B cell (primary cell): ENCODE data around the gene CTSL. TPM values are rescaled to one million over a fixed set of nuclear protein-coding genes. Genes with fewer than 3 reads are reported as not detected.

ENCODE experiments used
- ATAC-seq: fragments of 200-7000 bp; cut with Tn5 transposase; one replicate; pipeline ENCODE4 v1.10.0; 2021; ENCODE audit warnings: low read depth, mild to moderate bottlenecking, moderate number of reproducible peaks, moderate library complexity
- CTCF ChIA-PET: fragments of 350-600 bp; sonication (Branson Sonifier 250); formaldehyde crosslinking; loops from one replicate; lab custom pipeline; 2021; ENCODE audit warnings: antibody characterized with exemption, inconsistent platforms; lab: Charles Lee
- POLR2A ChIA-PET: fragments of 350-600 bp; sonication (Branson Sonifier 250); formaldehyde crosslinking; loops from one replicate; lab custom pipeline; 2021; ENCODE audit warnings: antibody characterized with exemption; lab: Charles Lee
- DNase-seq: peaks from one replicate; pipeline ENCODE4 v3.0.0; 2013
- H2AFZ ChIP-seq: 2 replicates; pipeline ENCODE4 v1.6.1; 2012; ENCODE audit warnings: mild to moderate bottlenecking, low read depth, low read length; ENCODE audit not compliant: insufficient read depth, poor library complexity, severe bottlenecking
- H3K27ac ChIP-seq, 2 donors: 1 replicate in 1 of 2; 2 replicates in 1 of 2; pipeline ENCODE4 v1.5.1; 2012 to 2013; ENCODE audit warnings: low read length in 2 of 2, mild to moderate bottlenecking in 2 of 2, moderate library complexity in 1 of 2
- H3K27me3 ChIP-seq, 4 experiments: fragments of 200-600 bp in 1 of 4; sonication (generic) in 1 of 4; replicated peaks in 1 of 4; 1 replicate in 2 of 4; 2 replicates in 2 of 4; pipeline versions ENCODE4 v1.6.1 to v1.7.0; 2013 to 2016; ENCODE audit warnings: low read length in 3 of 4, mild to moderate bottlenecking in 2 of 4, mixed read lengths in 1 of 4, moderate library complexity in 1 of 4; ENCODE audit not compliant: insufficient read depth in 4 of 4, control insufficient read depth in 3 of 4; ENCODE audit errors: control extremely low read depth in 1 of 4
- H3K36me3 ChIP-seq, 2 experiments: replicated peaks in 1 of 2; 1 replicate in 1 of 2; 2 replicates in 1 of 2; pipeline versions ENCODE4 v1.6.1 to v1.7.1; 2013; ENCODE audit warnings: low read length in 1 of 2; ENCODE audit not compliant: insufficient read depth in 2 of 2, control insufficient read depth in 1 of 2; ENCODE audit errors: control extremely low read depth in 1 of 2, extremely low read depth in 1 of 2
- H3K4me1 ChIP-seq, 2 donors: fragments of 200-600 bp in 1 of 2; sonication (generic) in 1 of 2; 1 replicate in 1 of 2; 2 replicates in 1 of 2; pipeline versions ENCODE4 v1.5.1 to v1.6.1; 2013 to 2017; ENCODE audit warnings: low read length in 2 of 2; ENCODE audit not compliant: control insufficient read depth in 2 of 2, insufficient read depth in 2 of 2
- H3K4me2 ChIP-seq: replicated peaks from 2 replicates; pipeline ENCODE3; 2012; ENCODE audit warnings: mild to moderate bottlenecking, low read depth, low read length; ENCODE audit not compliant: poor library complexity, severe bottlenecking
- H3K4me3 ChIP-seq, 5 experiments: fragments of 200-600 bp in 1 of 5; sonication (generic) in 1 of 5; 1 replicate in 3 of 5; 2 replicates in 2 of 5; pipeline versions ENCODE4 v1.5.1 to v1.7.0; 2011 to 2016; ENCODE audit warnings: low read length in 4 of 5, mild to moderate bottlenecking in 4 of 5, low read depth in 2 of 5, control low read depth in 1 of 5, moderate library complexity in 1 of 5; ENCODE audit not compliant: insufficient read depth in 1 of 5; ENCODE audit errors: control extremely low read depth in 1 of 5, extremely low read depth in 1 of 5
- H3K79me2 ChIP-seq: fragments of 200-600 bp; sonication (generic); one replicate; pipeline ENCODE4 v1.6.0; 2016; ENCODE audit warnings: low read length; ENCODE audit not compliant: control insufficient read depth, insufficient read depth
- H3K9ac ChIP-seq: fragments of 200-600 bp; sonication (generic); 2 replicates; pipeline ENCODE4 v1.6.1; 2017; ENCODE audit warnings: mild to moderate bottlenecking, low read length, moderate library complexity
- H3K9me3 ChIP-seq, 3 donors: one replicate each; pipeline versions ENCODE4 v1.6.1 to v1.7.1; 2013; ENCODE audit warnings: low read length in 2 of 3; ENCODE audit not compliant: control insufficient read depth in 2 of 3, insufficient read depth in 1 of 3; ENCODE audit errors: control extremely low read depth in 1 of 3
- H4K20me1 ChIP-seq: 2 replicates; pipeline ENCODE4 v1.6.0; 2012; ENCODE audit warnings: mild to moderate bottlenecking, low read length; ENCODE audit not compliant: insufficient read depth, control insufficient read depth, poor library complexity, severe bottlenecking
- H3K27ac Mint-ChIP-seq: one replicate; pipeline ENCODE4 v1.8.0; 2021; ENCODE audit warnings: mixed read lengths
- H3K27me3 Mint-ChIP-seq: one replicate; pipeline ENCODE4 v1.8.0; 2021; ENCODE audit warnings: mixed read lengths
- H3K4me1 Mint-ChIP-seq: one replicate; pipeline ENCODE4 v1.8.0; 2021; ENCODE audit warnings: mixed read lengths
- H3K4me3 Mint-ChIP-seq: one replicate; pipeline ENCODE4 v1.8.0; 2021; ENCODE audit warnings: mixed read lengths
- H3K9me3 Mint-ChIP-seq: one replicate; pipeline ENCODE4 v1.8.0; 2022; ENCODE audit warnings: mixed read lengths; ENCODE audit not compliant: insufficient read depth
- EZH2 ChIP-seq: IDR thresholded peaks from 2 replicates; pipeline ENCODE4 v1.6.1; 2012; ENCODE audit warnings: borderline replicate concordance, low read depth, mild to moderate bottlenecking, moderate library complexity, low read length; ENCODE audit not compliant: insufficient read depth, poor library complexity, severe bottlenecking
- WGBS: methylation state at CpG from one replicate; pipeline ENCODE4 v1.1.5; 2013; ENCODE audit warnings: missing lambda C conversion rate; ENCODE audit not compliant: insufficient coverage; 5-methylcytosine and 5-hydroxymethylcytosine counted together
- intact Hi-C: fragments of 100-400 bp; cut with micrococcal nuclease; formaldehyde crosslinking; loops from one replicate; pipeline ENCODE4 v1.10.0; 2022
- polyA plus RNA-seq: library from polyadenylated mRNA; depleted of rRNA; stranded (reverse); fragments of >200 nt; gene quantifications from 2 replicates; pipeline ENCODE4 v1.2.3, GENCODE V29; 2012
- total RNA-seq, 2 donors: library from RNA; stranded (reverse); fragments of 120-200 nt in 1 of 2; gene quantifications; 1 replicate in 1 of 2; 2 replicates in 1 of 2; pipeline versions ENCODE4 v1.2.3 to v1.2.4, GENCODE V29; 2013 to 2022
- TF ChIP-seq, protein P1 (sequence below): fragments of 200-600 bp; IDR thresholded peaks from one replicate; pipeline ENCODE4 v1.8.0; 2022; ENCODE audit warnings: antibody characterized with exemption, mild to moderate bottlenecking

CTSL gene
- total and polyA plus RNA-seq, 2 donors (not counting 1 experiment from before 2014, with no cell fraction given): 0.13 to 0.74 TPM

DNA sequence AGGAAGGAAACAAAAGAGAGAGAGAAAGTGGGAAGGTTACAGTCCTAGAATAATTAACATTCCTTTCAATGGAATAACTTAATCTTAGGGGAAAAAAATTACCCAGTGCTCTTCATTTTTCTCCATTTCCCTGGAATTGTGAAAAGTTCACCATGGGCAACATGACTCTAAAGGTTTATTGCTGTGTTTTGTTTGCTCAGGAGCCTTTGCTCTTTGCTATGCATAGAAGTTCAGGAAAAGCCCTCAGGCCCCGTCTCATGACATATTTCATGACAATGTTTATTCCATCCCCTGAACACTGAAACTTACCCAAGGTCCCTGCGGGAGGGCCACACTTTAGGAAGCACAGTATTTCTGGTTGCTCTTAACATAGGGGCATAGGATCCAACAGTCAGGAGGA, 9.8 kb upstream of the CTSL start:
- no peaks in the 10 kb centered on the region for H3K79me2 ChIP-seq
- no peaks in the 10 kb centered on the region for H3K9me3 ChIP-seq
- H3K4me2 ChIP-seq: no peak overlapping the region
- no peak overlapping the region for H3K27ac ChIP-seq
- H3K27me3 Mint-ChIP-seq: peaks cover 15% of the 10 kb centered on the region
- intact Hi-C loops: no loop called here
- DNase-seq (no peak), ATAC-seq (no peak)
- no peaks in the 10 kb centered on the region for H3K4me1 ChIP-seq
- no peak overlapping the region for H2AFZ ChIP-seq
- no peaks in the 10 kb centered on the region for H3K9me3 Mint-ChIP-seq
- no peak overlapping the region for H3K4me3 ChIP-seq
- CTCF ChIA-PET: no interaction called here
- H3K27me3 ChIP-seq: no peaks in the 10 kb centered on the region
- WGBS: 100% methylated on average over 1 of the region's 2 CpGs
- H3K36me3 ChIP-seq: no peaks in the 10 kb centered on the region
- H3K27ac Mint-ChIP-seq: no peak overlapping the region
- H3K9ac ChIP-seq: no peak overlapping the region
- no peaks in the 10 kb centered on the region for H4K20me1 ChIP-seq
- H3K4me3 Mint-ChIP-seq: no peak overlapping the region
- no peaks in the 10 kb centered on the region for H3K4me1 Mint-ChIP-seq
- POLR2A ChIA-PET: no interaction called here
- no peak for TF ChIP-seq EZH2
- TF ChIP-seq, protein P1, sequence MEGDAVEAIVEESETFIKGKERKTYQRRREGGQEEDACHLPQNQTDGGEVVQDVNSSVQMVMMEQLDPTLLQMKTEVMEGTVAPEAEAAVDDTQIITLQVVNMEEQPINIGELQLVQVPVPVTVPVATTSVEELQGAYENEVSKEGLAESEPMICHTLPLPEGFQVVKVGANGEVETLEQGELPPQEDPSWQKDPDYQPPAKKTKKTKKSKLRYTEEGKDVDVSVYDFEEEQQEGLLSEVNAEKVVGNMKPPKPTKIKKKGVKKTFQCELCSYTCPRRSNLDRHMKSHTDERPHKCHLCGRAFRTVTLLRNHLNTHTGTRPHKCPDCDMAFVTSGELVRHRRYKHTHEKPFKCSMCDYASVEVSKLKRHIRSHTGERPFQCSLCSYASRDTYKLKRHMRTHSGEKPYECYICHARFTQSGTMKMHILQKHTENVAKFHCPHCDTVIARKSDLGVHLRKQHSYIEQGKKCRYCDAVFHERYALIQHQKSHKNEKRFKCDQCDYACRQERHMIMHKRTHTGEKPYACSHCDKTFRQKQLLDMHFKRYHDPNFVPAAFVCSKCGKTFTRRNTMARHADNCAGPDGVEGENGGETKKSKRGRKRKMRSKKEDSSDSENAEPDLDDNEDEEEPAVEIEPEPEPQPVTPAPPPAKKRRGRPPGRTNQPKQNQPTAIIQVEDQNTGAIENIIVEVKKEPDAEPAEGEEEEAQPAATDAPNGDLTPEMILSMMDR: no peak

- no peak overlapping the region for H3K27ac ChIP-seq
- H3K27ac Mint-ChIP-seq: no peak overlapping the region
- no peak for TF ChIP-seq EZH2
- TF ChIP-seq, protein P1: no peak
- intact Hi-C loops: no loop called here
- H2AFZ ChIP-seq: no peak overlapping the region
- H3K36me3 ChIP-seq: no peaks in the 10 kb centered on the region
- H3K4me3 ChIP-seq: no peak overlapping the region
- no peaks in the 10 kb centered on the region for H4K20me1 ChIP-seq
- peaks cover 0 to 2% (median 0%) of the 10 kb centered on the region in 4 experiments for H3K27me3 ChIP-seq
- H3K79me2 ChIP-seq: no peaks in the 10 kb centered on the region
- DNase-seq: no peak
- POLR2A ChIA-PET: no interaction called here
- H3K4me1 Mint-ChIP-seq: no peaks in the 10 kb centered on the region
- H3K9me3 ChIP-seq: no peaks in the 10 kb centered on the region
- no peak overlapping the region for H3K4me2 ChIP-seq
- 87% methylated on average over 1 of the region's 1 CpG for WGBS
- H3K27me3 Mint-ChIP-seq: peaks cover 15% of the 10 kb centered on the region
- no peak for ATAC-seq
- H3K9ac ChIP-seq: no peak overlapping the region
- CTCF ChIA-PET: no interaction called here
- H3K9me3 Mint-ChIP-seq: no peaks in the 10 kb centered on the region
- H3K4me3 Mint-ChIP-seq: no peak overlapping the region
- H3K4me1 ChIP-seq: no peaks in the 10 kb centered on the region
Measured at GRCh38 chr9:87717456-87717855, 8.5 kb upstream of the CTSL start.
